Measurements from ENCODE around the gene SYAP1.
"Not testable (repeated sequence)": the region's sequence is repeated elsewhere in the genome, so short reads cannot be mapped to it uniquely, and the experiment has no call there.

The SYAP1 gene, protein sequence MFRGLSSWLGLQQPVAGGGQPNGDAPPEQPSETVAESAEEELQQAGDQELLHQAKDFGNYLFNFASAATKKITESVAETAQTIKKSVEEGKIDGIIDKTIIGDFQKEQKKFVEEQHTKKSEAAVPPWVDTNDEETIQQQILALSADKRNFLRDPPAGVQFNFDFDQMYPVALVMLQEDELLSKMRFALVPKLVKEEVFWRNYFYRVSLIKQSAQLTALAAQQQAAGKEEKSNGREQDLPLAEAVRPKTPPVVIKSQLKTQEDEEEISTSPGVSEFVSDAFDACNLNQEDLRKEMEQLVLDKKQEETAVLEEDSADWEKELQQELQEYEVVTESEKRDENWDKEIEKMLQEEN

DNA sequence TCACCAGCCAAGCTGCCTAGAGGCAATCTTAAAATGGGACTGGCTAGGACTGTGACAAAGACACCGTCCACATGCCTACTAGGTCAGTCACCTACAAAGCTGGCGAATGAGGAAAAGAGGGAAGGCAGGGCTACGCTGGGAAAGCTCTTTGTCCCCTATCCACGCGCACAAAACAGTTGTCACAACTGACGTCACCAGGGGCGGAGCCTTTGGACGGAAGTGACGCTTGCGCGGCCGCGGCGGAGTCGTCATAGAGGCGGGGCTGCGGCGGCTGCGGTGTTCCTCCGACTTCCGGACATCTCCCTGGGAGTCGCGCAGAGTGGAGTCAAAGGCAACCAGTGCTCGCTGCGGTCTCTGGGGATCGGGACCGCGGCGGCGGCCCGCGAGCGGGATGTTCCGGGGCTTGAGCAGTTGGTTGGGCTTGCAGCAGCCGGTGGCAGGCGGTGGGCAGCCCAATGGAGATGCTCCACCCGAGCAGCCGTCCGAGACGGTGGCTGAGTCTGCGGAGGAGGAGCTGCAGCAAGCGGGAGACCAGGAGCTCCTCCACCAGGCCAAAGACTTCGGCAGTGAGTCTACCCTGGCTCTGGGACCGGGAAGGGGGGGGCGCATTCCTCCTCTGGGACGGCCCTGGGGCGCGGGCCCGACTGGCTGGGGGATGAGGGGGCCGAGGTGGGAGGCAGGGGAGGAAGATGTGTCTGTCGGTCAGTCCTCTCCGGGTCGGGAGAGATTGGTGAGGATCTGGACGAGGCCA is at the start of gene SYAP1:
Gene SYAP1, plus strand, starts transcription at position 279 of the 751 bp plus-strand sequence. Its CDS starts 113 bp downstream, at position 392.
- peak; percentile 91 for DNase-seq

DNA sequence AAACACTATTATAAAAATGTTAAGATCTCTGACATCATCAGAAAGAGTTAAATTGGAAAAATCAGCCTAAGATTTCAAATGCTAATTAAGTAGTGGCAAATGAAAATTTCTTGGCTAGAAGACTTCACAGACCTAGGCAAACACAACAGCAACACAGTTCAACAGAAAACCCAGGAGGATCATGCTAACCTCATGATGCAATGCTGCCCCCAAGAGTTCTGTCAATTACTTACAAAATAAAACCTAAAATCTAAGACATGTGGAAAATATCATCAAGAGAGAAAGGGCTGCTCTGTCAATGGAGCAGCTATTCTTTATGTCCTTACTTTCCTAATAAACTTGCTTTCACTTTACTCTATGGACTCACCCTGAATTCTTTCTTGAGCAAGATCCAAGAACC is 48.4 kb upstream of the SYAP1 start:
- peak; percentile 3 for DNase-seq

DNA sequence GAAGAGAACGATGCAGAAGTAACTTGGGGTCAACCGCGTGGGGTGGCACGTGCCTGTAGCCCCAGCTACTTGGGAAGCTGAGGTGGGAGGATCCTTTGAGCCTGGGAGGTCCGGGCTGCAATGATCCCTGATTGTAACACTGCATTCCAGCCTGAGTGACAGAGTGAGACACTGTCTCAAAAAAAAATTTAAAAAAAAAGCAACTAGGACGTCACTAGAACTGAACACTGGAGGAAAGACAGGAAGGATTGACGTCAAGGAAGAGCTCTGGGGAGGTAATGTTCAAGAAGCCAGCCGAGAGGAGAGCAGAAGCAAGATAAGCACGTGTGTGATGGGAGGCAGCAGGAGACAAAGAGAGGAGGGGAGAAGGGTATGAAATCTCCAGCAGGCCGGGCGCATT is 40.7 kb upstream of the SYAP1 start:
- DNase-seq = no peak

DNA sequence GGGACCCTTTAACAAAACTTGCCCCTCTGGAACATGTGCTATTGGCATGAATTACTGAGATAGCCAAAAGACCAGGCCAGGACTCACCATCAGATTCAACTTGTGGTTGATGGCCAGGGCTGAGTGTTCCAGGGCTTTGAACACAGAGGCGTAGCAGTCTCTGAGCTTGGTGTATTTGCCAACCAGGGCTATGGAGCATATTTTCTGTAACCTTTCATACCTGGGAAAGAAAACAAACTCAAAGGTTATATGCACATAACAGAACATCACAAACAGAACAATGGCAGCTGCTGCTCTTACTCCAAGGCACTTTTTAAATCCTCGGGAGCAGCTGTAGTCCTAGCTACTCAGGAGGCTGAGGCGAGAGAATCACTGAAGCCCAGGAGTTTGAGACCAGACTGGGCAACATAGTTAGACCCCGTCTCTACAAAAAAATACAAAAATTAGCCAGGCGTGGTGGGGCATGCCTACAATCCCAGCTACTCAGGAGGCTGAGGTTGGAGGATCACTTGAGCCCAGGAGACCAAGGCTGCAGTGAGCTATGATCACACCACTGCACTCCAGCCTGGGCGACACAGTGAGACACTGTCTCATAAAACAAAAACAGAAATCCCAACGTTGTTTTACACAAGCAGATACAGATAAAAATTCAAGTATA is 36.3 kb upstream of the SYAP1 start:
- DNase-seq = no peak

DNA sequence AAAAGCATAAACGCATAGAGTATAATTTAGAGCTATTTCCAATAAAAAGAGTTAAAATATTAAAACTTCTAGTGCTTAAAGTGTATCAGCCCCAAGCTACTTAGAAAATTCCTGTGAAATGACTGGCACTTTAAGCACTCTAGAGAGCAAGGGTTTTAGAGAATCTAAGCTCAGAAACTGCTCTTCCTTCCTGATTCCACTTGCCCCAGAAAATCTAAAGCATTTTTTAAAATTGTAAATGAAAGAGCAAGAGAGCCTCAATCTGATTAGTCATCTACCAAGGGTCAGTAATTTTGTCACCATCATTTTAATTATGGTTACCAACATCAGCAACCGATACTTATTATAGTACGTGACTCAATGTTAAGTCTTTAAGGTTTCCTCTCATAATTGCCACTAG is 31.9 kb upstream of the SYAP1 start:
- no peak for DNase-seq

DNA sequence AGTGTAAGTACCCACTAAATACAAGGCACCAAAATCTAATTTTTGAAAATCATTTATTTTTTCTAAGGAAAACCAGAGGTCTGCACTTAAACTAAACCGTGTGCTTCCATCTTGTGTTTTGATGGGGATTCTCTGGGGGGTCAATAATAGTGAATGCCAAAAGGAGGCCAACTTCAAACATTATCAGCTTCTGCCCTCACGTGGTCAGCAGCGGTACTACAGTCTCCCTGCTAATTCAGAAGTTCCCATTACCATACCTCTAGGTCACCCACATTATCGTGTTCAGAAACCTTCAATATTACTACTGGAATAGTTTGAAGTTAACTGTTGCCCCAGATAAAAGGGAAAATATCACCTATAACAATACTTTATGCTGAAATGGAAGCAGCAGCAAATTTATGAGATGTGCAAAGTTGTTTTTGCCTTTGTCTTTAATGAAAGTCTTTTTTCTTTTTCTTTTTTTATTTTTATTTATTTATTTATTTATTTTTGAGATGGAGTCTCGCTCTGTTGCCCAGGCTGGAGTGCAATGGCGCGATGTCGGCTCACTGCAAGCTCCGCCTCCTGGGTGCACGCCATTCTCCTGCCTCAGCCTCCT is 24.2 kb upstream of the SYAP1 start:
- DNase-seq = peak; percentile 65

DNA sequence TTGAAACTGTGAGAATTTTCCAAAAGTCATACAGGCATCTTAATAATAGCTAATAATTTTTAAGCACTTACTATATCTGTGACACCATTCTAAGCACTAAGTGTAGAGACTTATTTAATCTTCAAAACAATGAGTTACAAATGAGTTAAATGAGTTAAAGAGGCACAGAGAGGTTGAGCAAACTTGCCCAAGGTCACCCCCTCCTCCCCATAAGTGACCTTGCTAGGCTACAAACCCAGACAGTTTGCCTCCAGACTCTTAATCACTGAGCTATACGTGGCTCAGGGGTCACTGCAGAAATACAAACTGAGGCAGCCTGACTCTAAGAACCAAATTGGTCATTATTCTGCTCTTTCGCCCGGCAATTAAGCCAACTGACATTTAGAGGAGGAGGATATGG is 22.5 kb upstream of the SYAP1 start:
- no peak for DNase-seq

DNA sequence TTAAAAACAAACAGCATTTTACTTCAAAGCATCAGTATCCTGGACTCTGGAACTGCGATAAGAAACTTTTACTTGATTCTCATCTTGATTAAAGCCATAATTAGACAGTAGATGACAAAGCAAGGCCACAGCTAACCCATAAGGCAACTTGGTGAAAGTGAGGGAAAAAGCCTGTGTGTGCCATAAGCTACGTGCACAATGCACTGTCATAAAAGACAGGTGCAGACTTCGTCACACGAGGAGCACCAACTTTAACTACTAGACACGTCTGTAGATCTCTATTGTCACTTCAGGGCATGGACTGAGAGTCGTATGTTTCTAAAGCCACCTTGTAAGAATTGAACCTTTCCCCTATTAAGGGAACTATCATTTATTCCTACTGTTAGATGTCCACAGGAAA is 20.0 kb upstream of the SYAP1 start:
- no peak for DNase-seq

DNA sequence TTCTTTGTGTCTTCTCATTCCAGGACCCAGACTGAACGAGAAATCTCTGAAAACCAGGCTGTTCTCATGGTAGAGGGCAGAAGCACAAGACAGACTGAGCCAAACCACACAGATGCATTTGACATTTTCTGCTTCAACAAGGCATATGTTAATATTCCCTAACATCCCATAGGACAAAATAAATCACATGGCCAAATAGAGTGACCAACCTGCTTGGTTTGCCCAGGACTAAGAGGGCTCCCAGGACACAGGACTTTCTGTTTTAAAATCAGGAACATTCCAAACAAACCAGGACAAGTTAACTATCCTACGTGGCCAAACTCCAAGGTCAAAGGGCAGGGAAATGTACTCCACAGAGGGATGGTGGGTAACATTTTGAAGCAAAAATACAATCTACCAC is 18.7 kb upstream of the SYAP1 start:
- no peak for DNase-seq

DNA sequence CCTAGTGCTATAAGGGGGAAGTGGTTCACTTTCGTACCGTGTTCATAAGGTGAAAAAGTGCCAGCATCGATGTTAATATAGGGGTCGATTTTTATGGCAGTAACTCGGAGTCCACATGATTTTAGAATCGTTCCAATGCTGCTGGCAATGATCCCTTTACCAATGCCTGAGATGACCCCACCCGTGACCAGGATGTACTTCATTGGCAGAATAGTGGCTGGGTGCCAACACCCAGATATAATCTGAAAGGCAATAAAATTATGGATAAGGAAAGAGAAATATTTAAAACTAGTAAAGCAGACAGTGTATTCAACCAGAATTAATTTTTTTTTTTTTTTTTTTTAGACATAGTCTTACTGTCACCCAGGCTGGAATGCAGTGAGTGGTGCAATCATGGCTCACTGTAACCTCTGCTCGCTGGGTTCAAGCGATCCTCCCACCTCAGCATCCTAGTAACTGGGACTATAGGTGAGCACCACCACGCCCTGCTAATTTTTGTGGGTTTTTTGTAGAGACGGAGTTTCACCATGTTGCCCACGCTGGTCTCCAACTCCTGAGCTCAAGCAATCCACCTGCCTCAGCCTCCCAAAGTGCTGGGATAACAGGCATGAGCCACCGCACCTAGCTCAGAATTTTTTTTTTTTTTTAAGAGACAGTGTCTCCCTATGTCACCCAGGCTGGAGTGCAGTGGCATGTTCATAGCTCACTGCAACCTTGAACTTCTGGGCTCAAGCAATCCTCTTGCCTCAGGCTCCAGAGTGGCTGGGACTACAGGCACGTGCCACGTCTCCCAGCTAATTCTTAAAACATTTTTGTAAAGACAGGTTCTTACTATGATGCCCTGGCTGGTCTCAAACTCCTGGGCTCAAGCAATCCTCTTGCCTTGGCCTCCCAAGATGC is 16.5 kb upstream of the SYAP1 start:
- no peak for DNase-seq

DNA sequence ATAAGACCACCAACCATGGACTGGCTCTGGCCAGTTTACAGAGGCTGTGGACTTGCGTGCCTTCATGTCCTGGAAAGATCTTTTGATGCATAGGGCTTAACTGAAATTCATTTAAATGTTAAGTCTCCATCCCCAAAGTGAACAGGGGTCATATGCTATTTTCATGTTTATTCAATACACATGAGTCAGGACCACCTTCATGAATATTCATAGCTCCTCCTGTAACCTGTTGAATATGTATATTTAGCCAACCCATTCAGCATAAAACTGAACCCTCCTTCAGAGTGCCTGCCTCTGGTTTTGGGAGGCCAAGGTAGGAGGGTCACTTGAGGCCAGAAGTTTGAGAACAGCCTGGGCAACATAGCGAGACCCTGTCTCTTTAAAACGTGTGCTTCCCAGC is 14.0 kb upstream of the SYAP1 start:
- DNase-seq = no peak

DNA sequence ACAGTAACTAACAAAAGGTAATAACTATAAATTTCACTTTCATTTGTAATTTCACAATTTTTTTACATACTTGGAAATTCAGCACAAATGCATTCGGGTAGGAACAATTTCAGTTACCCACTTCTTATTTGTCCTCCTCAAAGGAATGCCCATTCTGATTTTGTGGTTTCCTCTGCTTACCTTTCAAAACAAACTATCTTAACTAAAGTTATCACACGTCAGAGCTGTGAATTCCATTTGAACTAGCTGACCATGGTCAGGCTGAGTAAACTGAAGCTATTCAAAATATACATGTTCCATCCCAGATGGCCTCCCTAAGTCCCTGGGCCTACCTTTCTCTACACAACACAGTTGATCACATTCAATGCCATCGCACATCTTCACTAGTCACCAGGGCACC is 11.4 kb upstream of the SYAP1 start:
- DNase-seq = no peak

DNA sequence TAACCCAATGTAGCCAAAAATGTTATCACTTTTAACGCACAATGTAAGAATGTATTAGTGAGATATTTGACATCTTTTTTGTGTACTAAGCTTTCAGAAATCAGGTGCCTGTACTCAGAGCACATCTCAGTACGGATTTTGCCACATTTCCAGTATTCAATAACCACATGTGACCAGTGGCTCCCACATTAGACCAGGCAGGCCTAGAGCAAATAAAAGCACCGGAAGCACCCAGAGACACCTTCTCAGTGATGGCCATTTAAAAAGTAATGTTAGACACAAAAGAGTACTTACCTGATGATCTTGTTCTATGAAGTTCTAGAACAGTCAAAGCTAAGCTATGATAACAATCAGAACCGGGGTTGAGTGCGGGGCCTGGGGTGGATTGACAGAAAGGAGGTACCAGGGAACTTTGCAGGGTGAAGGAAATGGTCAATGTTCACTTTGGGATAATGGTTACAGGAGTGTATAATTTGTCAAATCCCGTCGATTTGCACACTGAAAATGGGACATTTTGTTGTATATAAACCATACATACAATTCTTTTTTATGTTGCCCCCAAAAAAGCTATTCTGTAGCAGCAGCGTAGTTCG is 8.1 kb upstream of the SYAP1 start:
- DNase-seq = no peak

DNA sequence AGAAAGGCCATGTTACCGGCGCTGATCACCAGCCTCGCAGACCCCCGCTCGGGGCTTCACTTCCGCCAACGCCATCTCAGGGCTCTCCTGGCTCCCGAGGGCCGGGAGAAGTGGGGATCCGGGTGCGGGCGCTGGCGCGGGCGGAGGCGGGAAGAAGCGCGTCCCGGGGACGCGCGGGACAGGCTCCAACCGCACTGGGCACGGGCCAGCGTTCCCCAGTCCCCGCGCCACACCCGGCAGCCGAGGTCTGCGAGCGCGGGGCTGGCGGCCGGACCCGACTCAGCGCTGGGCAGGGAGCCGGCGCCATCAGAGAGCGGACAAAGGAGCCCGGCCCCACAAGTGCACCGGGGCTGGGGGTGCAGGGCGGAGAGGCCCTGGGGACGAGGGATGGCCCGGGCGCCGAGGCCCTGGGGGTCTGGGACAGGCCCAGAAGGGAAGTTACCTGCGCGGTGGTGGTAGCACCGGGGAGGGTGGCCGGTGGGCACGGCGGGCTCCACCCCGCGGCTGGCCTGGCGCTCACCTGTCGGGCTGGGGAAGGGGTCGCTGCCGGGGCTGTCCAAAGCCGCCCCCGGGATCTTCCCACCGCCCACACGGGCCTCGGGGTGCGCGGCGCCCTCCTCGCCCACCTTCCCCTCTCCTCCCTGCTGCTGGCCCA is 7.4 kb upstream of the SYAP1 start:
- no peak for DNase-seq

DNA sequence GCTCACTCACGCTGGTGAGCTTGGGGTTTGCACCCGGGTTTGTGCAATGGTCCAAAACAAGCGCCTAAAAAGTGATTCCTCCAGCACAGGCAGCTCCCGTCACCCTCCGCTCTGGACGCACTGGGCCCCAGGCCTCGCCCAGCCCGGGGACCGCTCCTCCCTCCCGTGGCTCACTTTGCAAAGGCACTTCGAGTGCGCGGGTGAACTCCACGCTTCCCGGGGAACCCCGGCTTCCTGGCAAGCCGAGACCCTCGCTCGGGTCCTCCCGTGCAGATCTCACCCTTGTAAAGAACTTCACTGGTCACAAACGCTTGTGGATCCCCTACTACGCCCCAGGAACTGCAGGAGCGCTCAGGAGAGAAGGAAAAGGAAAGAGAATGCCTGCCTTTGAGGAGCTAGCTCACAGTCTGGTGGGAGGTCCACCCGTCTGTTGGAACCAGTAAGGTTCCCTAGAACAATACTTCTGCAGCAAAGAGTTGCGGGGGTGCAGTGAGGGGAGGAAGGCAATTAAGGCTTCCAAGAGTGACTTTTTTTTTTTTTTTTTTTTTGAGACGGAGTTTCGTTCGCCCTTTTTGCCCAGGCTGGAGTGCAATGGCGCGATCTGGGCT is 6.8 kb upstream of the SYAP1 start, which contains the start of gene CTPS2:
Gene CTPS2, minus strand, starts transcription at position 122 of the 608 bp plus-strand sequence. CDS start 9,767 bp downstream, outside the sequence.
- peak; percentile 48 for DNase-seq

DNA sequence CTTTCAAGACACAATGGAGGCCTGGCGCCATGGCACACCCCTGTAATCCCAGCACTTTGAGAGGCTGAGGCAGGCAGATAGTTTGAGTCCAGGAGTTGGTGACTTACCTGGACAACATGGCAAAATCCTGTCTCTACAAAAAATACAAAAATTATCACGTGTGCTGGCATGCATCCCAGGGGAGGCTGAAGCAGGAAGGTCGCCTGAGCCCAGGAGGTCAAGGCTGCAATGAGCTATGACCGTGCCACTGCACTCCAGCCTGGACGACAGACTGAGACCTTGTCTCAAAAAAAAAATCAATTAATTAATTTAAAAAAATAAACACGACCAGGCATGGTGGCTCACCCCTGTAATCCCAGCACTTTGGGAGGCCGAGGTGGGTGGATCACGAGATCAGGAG is 4.9 kb upstream of the SYAP1 start:
- DNase-seq = no peak

DNA sequence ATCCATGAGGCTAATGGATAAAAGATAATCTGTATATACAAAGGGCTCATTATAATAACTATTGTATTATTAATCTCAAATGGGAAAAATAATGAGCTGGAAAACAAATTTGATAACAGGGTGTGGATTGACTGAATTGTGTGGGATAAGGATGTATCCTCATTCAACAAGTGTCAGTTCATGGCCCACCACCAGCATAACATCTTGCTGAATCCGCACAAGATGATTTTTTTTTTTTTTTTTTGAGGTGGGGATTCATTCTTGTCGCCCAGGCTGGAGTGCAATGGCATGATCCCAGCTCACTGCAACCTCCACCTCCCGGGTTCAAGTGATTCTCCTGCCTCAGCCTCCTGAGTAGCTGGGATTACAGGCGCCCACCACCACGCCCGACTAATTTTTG is 3.8 kb upstream of the SYAP1 start:
- not testable (repeated sequence) for DNase-seq

DNA sequence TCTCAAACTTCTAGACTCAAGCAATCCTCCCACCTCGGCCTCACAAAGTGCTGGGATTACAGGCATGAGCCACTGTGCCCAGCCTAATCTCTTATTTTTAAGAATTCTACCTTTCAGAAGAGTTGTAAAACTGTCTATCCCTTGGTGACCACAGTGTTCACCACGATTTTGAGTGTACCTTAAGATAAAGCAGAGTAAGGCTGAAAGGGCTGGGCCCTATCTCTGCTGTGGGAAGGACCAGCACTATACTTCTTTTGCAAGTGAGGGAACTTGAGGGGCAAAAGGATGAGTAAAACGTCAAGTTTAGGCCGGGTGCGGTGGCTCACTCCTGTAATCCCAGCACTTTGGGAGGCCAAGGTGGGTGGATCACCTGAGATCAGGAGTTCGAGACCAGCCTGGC is 3.0 kb upstream of the SYAP1 start:
- DNase-seq = not testable (repeated sequence)

DNA sequence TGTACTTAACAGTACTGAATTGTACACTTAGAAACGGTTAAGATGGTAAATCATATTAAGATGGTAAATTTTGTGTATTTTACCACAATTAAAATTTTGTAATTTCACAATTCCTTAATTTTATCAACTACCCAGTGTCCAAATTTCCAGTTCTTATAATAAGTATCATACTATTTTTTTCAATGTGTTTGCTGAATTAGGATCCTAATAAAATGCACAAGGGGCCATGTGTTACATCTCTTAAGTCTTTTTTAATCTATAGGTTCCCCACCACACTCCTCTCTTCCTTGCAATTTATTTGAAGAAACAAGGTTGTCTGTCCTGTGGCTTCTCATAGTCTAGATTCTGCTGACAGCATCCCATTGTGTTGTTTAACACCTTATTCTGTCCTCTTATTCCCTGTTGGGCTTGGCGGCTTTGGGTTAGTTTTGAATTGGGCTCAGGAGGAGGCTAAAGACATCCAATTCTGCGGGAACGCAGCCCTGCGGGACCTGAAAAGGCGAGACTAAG is 533 bp upstream of the SYAP1 start:
- DNase-seq = no peak

DNA sequence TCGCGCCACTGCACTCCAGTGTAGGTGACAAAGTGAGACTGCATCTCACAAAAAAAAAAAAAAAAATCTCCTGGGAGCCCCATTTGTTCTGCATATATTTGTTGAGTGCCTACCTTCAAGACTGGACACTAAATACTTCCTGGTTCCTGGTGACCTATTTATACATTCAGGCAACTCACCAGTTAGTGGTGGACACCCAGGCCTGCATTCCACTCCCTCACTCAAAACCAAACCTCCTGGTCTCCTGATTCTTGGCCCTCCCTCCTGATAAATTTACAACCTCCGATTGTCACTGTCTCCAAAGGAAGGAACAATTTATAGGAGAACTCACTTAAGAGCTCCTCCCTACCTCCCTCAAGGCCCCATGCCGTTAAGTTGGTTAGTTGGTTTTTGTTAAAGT is 3.1 kb downstream of the SYAP1 start:
- DNase-seq = no peak

DNA sequence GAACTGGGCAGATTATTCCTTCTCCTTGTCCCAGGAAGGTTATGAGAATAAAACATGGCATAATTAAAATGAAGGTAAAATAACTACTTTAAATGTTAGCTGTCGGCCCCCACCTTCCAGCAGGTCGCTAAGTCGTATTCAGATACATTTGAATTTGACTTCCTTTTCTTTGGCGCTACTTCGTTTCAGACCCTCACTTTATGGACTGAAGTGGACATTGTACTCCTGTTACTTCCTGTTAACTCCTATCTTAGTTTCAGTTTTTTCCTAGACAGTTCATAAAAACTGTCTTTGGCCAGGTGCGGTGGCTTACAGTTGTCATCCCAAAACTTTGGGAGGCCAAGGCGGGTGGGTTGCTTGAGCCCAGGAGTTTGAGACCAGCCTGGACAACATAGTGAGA is 5.7 kb downstream of the SYAP1 start:
- no peak for DNase-seq

Data from activated naive CD4-positive, alpha-beta T cell treated with Interleukin-2 at 50 U/mL for 16 hours (primary cell).